HG02938 (cell line): ENCODE data around the gene APOA1.
A peak's percentile ranks its signal among the peaks of the same experiment; 100 is the strongest.

Source experiments
- ATAC-seq: cut with Tn5 transposase; IDR thresholded peaks from one replicate; pipeline ENCODE4 v1.9.1; 2021; ENCODE audit warnings: mild to moderate bottlenecking, moderate library complexity; ENCODE audit not compliant: unreplicated experiment

Gene APOA1

GRCh38 chr11:116859175-116859574 lies 21.8 kb upstream of the APOA1 start:
- ATAC-seq: no peak

GRCh38 chr11:116857936-116858335 lies 20.5 kb upstream of the APOA1 start:
- no peak for ATAC-seq

- no peak for ATAC-seq
These were observed 19.9 kb upstream of the APOA1 start for GRCh38 chr11:116857316-116857715.

- no peak for ATAC-seq
These were observed 19.0 kb upstream of the APOA1 start for GRCh38 chr11:116856423-116856822.

- ATAC-seq: no peak
These were observed 18.0 kb upstream of the APOA1 start for GRCh38 chr11:116855413-116855812.

- peak; percentile 95 for ATAC-seq
These were observed 16.1 kb upstream of the APOA1 start for GRCh38 chr11:116853461-116854073.

GRCh38 chr11:116852261-116853031 lies 15.0 kb upstream of the APOA1 start:
- ATAC-seq: no peak

GRCh38 chr11:116851626-116852025 lies 14.2 kb upstream of the APOA1 start:
- ATAC-seq: no peak

GRCh38 chr11:116849486-116849885 lies 12.1 kb upstream of the APOA1 start:
- ATAC-seq: no peak

- no peak for ATAC-seq
These were observed 11.6 kb upstream of the APOA1 start for GRCh38 chr11:116849060-116849459.

- no peak for ATAC-seq
These were observed 10.2 kb upstream of the APOA1 start for GRCh38 chr11:116847612-116848011.

GRCh38 chr11:116844722-116845121 lies 7.3 kb upstream of the APOA1 start:
- ATAC-seq: no peak

- no peak for ATAC-seq
These were observed 6.2 kb upstream of the APOA1 start for GRCh38 chr11:116843661-116844060.

GRCh38 chr11:116842909-116843308 lies 5.5 kb upstream of the APOA1 start:
- ATAC-seq: no peak

GRCh38 chr11:116842117-116842516 lies 4.7 kb upstream of the APOA1 start:
- no peak for ATAC-seq

- no peak for ATAC-seq
These were observed 3.4 kb upstream of the APOA1 start for GRCh38 chr11:116840746-116841296.

- ATAC-seq: no peak
These were observed 2.9 kb upstream of the APOA1 start for GRCh38 chr11:116840224-116840745.

GRCh38 chr11:116838321-116839084 lies 1.1 kb upstream of the APOA1 start:
- ATAC-seq: no peak

GRCh38 chr11:116836632-116836991 lies 810 bp downstream of the APOA1 start:
- no peak for ATAC-seq

GRCh38 chr11:116835791-116836631 lies 1.4 kb downstream of the APOA1 start:
- peak; percentile 78 for ATAC-seq
